HepG2 (cell line): ENCODE results near the gene PWP1.

ENCODE experiments used
- AFF4 ChIP-seq: sonication (generic); formaldehyde crosslinking; IDR thresholded peaks from 2 replicates; pipeline ENCODE4 v1.4.0; 2020; ENCODE audit warnings: missing genetic modification reagents
- POLR2AphosphoS5 ChIP-seq: IDR thresholded peaks from 2 replicates; pipeline ENCODE4 v1.6.1; 2012; ENCODE audit warnings: low read depth, low read length
- ZNF737 ChIP-seq: sonication (generic); formaldehyde crosslinking; IDR thresholded peaks from 2 replicates; pipeline ENCODE4 v1.5.0; 2020; ENCODE audit warnings: missing genetic modification reagents, mild to moderate bottlenecking, borderline replicate concordance
- TF ChIP-seq, protein P1 (sequence below): IDR thresholded peaks from 2 replicates; pipeline ENCODE4 v1.6.1; 2012; ENCODE audit warnings: inconsistent platforms
- TF ChIP-seq, protein P2 (sequence below): sonication (generic); formaldehyde crosslinking; IDR thresholded peaks from 2 replicates; pipeline ENCODE4 v1.5.1; 2020; ENCODE audit warnings: missing genetic modification reagents, mild to moderate bottlenecking, borderline replicate concordance

DNA sequence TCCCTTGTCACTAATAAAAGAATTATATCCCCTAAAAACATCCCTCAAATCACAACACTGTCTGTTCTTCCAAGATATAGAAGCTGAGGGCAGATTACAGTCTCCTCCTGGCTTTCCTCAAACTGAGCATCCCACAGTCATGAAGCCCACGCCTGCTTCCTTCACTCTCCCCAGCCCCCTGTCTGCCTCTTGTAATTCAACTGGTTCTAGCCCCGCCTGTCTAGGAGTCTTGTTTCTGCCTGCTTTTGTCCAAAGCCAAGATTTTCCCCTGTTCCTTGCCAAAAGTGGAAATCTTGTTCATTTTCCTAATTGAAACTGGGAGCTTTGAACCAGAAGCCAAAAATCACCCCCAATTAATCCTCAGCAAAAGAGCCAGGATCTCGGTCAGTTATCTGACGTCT, 35.9 kb upstream of the PWP1 start:
- TF ChIP-seq AFF4 (CRISPR knock-in tag) = no peak
- no peak for TF ChIP-seq ZNF737 (CRISPR knock-in tag)
- TF ChIP-seq, protein P1, sequence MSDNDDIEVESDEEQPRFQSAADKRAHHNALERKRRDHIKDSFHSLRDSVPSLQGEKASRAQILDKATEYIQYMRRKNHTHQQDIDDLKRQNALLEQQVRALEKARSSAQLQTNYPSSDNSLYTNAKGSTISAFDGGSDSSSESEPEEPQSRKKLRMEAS = no peak
- no peak for TF ChIP-seq POLR2AphosphoS5
- TF ChIP-seq, protein P2, sequence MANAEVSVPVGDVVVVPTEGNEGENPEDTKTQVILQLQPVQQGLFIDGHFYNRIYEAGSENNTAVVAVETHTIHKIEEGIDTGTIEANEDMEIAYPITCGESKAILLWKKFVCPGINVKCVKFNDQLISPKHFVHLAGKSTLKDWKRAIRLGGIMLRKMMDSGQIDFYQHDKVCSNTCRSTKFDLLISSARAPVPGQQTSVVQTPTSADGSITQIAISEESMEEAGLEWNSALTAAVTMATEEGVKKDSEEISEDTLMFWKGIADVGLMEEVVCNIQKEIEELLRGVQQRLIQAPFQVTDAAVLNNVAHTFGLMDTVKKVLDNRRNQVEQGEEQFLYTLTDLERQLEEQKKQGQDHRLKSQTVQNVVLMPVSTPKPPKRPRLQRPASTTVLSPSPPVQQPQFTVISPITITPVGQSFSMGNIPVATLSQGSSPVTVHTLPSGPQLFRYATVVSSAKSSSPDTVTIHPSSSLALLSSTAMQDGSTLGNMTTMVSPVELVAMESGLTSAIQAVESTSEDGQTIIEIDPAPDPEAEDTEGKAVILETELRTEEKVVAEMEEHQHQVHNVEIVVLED (CRISPR knock-in tag) = no peak
